ENCODE results near the gene AJAP1.

Gene AJAP1

DNA sequence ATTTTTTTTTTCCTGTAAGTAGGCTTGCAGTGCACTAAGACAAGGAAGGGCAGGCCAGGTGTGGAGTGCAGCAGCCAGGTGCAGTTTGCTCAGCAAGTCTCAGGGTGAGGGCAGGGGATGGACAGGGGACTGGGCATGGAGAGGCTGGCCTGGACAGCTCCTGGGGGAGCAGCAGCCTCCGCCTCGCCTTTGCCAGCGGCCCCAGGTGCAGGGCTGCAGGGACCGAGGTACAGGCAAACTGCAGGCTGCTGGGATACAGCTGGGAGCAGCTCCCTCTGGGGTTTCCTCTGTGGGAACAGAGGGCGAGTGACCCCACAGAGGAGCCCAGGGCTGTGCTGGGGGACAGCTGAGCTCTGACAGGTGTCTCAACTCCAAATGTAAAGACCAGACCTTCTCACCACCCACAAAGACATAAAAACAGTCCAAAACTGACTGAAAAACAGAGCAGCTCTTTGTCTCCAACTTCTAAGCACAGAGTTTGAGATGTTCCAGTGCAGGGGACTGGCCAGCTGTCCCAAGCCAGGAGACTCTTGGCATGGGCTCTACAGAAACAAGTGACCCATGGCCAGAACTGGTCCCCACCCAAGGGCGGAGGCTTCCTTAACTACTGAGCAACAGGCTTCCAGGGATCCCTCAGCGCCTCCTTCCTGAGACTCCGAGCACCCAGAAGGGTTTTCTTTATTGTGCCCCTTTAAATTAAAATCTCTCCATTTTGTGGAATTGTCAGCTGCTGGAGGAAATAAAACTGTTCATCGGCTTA, 27.7 kb upstream of the AJAP1 start:
- no peak for TF ChIP-seq POLR2A (IDR thresholded peaks at IDR 0.05; ENCODE audit: extremely low read depth, insufficient read length)
- TF ChIP-seq, protein P1, sequence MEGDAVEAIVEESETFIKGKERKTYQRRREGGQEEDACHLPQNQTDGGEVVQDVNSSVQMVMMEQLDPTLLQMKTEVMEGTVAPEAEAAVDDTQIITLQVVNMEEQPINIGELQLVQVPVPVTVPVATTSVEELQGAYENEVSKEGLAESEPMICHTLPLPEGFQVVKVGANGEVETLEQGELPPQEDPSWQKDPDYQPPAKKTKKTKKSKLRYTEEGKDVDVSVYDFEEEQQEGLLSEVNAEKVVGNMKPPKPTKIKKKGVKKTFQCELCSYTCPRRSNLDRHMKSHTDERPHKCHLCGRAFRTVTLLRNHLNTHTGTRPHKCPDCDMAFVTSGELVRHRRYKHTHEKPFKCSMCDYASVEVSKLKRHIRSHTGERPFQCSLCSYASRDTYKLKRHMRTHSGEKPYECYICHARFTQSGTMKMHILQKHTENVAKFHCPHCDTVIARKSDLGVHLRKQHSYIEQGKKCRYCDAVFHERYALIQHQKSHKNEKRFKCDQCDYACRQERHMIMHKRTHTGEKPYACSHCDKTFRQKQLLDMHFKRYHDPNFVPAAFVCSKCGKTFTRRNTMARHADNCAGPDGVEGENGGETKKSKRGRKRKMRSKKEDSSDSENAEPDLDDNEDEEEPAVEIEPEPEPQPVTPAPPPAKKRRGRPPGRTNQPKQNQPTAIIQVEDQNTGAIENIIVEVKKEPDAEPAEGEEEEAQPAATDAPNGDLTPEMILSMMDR (IDR thresholded peaks at IDR 0.05; ENCODE audit: low read depth, low read length): no peak
- TF ChIP-seq MYC (IDR thresholded peaks at IDR 0.05; ENCODE audit: low read depth, low read length): no peak
- no peak for TF ChIP-seq MAX (IDR thresholded peaks at IDR 0.05; ENCODE audit: low read depth, low read length)
- DNase-seq (ENCODE audit: low read depth): no peak
- no peak overlapping the region for H3K4me3 ChIP-seq (ENCODE audit: low read depth, low read length)

GRCh38 chr1:4627353-4627752, 27.1 kb upstream of the AJAP1 start:
- no peak for DNase-seq (ENCODE audit: low read depth)

DNA sequence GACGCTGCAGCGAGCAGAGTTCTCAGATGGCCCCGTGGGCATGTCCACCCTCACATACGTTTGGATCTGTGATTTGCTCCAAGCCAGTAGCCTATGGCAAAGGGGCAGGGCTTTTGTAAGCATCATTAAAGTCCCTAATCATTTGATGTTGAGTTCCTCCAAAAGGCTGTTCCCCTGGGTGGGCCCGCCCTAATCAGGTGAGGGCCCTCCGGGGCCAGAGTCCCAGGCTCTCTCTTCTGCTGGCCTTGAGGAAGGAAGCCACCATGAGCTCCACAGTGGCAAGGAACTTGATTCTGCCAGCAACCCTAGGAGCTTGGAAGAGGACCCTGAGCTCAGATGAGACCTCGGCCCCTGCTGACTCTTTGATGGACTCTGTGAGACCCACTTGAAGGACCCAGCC, 25.4 kb upstream of the AJAP1 start:
- no peak for TF ChIP-seq MYC (IDR thresholded peaks at IDR 0.05; ENCODE audit: low read depth, low read length)
- TF ChIP-seq, protein P1 (IDR thresholded peaks at IDR 0.05; ENCODE audit: low read depth, low read length): no peak
- no peak for TF ChIP-seq POLR2A (IDR thresholded peaks at IDR 0.05; ENCODE audit: extremely low read depth, insufficient read length)
- TF ChIP-seq MAX (IDR thresholded peaks at IDR 0.05; ENCODE audit: low read depth, low read length): no peak
- no peak overlapping the region for H3K4me3 ChIP-seq (ENCODE audit: low read depth, low read length)
- DNase-seq (ENCODE audit: low read depth): no peak

More at GRCh38 chr1:4627353-4627752, 27.1 kb upstream of the AJAP1 start:
- TF ChIP-seq MYC (IDR thresholded peaks at IDR 0.05; ENCODE audit: low read depth, low read length): no peak
- TF ChIP-seq, protein P1 (IDR thresholded peaks at IDR 0.05; ENCODE audit: low read depth, low read length): no peak
- TF ChIP-seq POLR2A (IDR thresholded peaks at IDR 0.05; ENCODE audit: extremely low read depth, insufficient read length): no peak
- H3K4me3 ChIP-seq (ENCODE audit: low read depth, low read length): no peak overlapping the region

- no peak for DNase-seq (ENCODE audit: low read depth)
- TF ChIP-seq MAX (IDR thresholded peaks at IDR 0.05; ENCODE audit: low read depth, low read length): no peak
- no peak for TF ChIP-seq POLR2A (IDR thresholded peaks at IDR 0.05; ENCODE audit: extremely low read depth, insufficient read length)
- no peak for TF ChIP-seq MYC (IDR thresholded peaks at IDR 0.05; ENCODE audit: low read depth, low read length)
- TF ChIP-seq, protein P1 (IDR thresholded peaks at IDR 0.05; ENCODE audit: low read depth, low read length): no peak
- H3K4me3 ChIP-seq (ENCODE audit: low read depth, low read length): no peak overlapping the region
These were observed 23.8 kb upstream of the AJAP1 start for GRCh38 chr1:4630561-4630960.

DNA sequence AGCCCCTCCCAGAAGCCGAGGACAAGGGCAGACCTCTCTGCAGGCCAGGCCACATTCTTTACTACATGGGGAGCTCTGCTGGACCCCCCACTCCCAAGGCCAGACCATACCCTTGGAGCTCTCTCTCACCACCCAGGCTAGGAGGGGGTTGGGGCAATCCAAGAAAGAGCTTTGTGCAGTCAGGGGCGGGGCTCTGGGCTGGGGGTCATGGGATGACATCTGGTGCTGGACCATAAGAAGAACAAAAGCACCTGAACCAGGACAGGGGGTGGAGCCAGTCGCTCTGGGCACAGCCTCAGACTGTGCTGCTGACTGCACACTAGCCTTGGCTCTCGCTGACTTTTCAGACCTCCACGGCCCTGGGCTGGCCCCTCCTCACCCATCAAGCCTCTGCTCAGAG, 23.1 kb upstream of the AJAP1 start:
- no peak for DNase-seq (ENCODE audit: low read depth)
- TF ChIP-seq, protein P1 (IDR thresholded peaks at IDR 0.05; ENCODE audit: low read depth, low read length): no peak
- no peak for TF ChIP-seq POLR2A (IDR thresholded peaks at IDR 0.05; ENCODE audit: extremely low read depth, insufficient read length)
- no peak for TF ChIP-seq MYC (IDR thresholded peaks at IDR 0.05; ENCODE audit: low read depth, low read length)
- no peak for TF ChIP-seq MAX (IDR thresholded peaks at IDR 0.05; ENCODE audit: low read depth, low read length)
- H3K4me3 ChIP-seq (ENCODE audit: low read depth, low read length): no peak overlapping the region
